HFF-Myc (cell line): ENCODE results near the gene ZNF423.

Experiments used
- DNase-seq: peaks from one replicate; pipeline ENCODE4 v3.0.0-alpha.2; 2011; ENCODE audit warnings: low read depth; ENCODE audit errors: extremely low read depth
- H3K4me3 ChIP-seq: replicated peaks from 2 replicates; pipeline ENCODE4 v1.5.1; 2011; ENCODE audit warnings: low read depth, mild to moderate bottlenecking, control low read depth, low read length
- TF ChIP-seq, protein P1 (sequence below): IDR thresholded peaks from 2 replicates; pipeline ENCODE4 v1.5.1; 2012; ENCODE audit warnings: mild to moderate bottlenecking, low read depth, low read length, control low read depth; ENCODE audit errors: missing control alignments

ZNF423 gene

DNA sequence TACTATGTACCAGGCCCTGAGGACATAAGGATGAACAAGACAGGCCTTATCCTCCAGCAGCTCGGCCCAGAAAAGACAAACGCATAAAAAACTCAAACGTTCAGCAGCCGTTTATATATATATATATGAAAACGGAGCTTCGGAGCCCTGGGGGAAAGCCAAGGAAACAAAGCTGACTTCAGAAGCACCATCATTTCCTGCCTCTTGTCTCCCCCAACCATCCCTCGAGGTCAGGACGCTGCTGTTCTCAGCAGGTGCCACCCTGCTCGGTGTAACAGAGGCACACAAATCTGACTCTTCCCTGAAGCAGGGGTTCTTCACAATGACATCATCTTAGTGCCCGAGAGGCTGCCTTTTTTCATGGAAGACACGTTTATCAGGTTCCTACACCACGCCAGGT lies 146.9 kb downstream of the ZNF423 start:
- H3K4me3 ChIP-seq, result no peak overlapping the region
- TF ChIP-seq, protein P1, sequence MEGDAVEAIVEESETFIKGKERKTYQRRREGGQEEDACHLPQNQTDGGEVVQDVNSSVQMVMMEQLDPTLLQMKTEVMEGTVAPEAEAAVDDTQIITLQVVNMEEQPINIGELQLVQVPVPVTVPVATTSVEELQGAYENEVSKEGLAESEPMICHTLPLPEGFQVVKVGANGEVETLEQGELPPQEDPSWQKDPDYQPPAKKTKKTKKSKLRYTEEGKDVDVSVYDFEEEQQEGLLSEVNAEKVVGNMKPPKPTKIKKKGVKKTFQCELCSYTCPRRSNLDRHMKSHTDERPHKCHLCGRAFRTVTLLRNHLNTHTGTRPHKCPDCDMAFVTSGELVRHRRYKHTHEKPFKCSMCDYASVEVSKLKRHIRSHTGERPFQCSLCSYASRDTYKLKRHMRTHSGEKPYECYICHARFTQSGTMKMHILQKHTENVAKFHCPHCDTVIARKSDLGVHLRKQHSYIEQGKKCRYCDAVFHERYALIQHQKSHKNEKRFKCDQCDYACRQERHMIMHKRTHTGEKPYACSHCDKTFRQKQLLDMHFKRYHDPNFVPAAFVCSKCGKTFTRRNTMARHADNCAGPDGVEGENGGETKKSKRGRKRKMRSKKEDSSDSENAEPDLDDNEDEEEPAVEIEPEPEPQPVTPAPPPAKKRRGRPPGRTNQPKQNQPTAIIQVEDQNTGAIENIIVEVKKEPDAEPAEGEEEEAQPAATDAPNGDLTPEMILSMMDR, result no peak
- no peak for DNase-seq

DNA sequence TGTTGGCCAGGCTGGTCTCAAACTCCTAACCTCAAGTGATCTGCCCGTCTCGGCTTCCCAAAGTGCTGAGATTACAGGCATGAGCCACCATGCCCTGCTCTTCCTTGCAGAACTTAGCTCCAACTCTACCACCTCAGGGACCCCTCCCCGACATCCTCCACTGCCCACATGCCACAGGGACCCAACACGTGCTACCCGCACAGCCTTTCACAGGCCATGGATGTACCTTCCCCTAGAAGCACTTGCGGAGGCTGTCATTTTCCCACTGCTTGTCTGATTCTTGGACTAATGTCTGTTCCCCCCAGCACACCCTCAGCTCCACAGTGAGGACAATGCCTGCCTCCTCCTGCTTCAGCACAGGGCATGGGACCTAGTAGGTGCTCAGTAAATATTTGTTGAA lies 147.4 kb downstream of the ZNF423 start:
- TF ChIP-seq, protein P1, result no peak
- DNase-seq, result no peak
- H3K4me3 ChIP-seq, result no peak overlapping the region

DNA sequence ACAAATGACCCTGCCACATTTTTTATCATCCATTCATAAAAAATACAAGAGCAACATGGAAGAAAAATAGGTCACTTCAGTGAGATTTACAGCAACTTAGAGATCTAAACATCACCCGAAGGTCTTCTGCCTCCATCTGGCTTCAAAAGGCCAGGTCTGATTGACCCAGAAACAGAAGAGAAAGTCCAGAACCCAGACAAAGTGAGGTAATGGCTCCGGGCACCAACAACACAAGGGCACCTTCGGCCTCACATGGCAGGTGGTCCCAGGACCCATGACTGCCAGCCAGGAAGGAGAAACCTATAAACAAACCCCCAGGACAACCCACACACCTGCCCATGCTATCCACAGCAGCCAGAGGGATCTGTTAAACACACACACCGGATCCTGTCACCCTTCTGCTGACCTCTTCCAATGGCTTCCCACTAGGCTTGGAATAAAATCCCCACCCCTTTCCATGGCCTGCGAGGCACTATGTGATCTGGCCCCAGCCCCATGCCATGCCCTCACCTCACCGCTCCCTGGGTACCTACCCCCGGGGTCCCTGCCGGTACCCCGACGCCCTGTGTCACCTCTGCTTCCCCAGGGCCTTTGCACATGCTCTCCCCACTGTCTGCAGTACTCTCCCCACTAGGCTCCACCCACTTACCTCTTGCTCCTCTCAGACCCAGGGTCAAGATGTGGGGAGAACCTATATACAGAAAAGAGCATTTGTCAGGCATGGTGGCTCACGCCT lies 149.1 kb downstream of the ZNF423 start:
- no peak for DNase-seq
- no peak overlapping the region for H3K4me3 ChIP-seq
- TF ChIP-seq, protein P1, result no peak

DNA sequence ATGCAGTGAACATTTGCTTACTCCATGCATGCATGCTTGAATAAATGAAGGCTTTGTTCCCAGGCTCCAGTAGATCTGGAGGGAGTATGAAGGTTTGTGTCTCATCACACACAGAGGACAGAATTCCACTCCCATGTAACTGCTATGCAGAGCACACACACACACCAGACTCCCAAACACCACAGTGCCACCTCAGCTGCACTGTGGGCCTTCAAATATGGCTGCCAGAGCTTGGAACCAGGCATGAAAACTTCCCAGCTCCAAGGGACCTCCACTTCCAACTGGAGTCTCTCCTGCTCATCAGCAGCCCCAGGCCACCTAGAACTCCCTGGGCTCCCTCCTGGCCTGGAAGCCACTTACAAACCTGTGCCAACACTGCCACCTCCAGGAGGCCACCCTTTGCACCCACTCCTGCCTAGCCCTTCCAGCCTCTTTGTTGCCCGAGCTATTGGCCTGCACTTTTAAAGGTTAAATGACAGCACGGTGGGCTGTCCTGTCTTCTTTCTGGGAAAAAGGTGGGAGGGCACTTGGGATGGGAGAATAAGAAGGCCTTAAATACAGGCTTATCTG lies 151.2 kb downstream of the ZNF423 start:
- no peak overlapping the region for H3K4me3 ChIP-seq
- no peak for DNase-seq
- TF ChIP-seq, protein P1, result no peak

DNA sequence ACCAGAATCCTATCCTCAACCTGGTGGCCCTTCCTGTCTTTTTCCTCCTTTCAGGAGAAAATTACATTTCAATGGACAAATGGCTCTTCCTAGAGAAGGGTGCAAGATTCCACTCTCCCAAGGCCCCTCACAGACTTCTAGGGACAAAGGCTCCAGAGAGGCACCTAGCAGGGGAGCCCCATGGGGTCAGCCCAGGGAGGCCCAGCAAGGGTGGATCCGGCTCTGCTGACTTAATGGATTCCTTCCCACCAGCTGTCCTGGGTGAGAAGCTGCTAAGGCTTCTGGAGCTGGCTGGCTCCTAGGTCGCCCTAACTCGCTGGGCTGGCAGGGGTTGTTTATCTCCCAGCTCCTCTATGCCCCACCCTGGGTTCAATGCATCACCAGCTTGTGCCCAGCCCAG lies 152.4 kb downstream of the ZNF423 start:
- TF ChIP-seq, protein P1, result no peak
- DNase-seq, result no peak
- H3K4me3 ChIP-seq, result no peak overlapping the region

DNA sequence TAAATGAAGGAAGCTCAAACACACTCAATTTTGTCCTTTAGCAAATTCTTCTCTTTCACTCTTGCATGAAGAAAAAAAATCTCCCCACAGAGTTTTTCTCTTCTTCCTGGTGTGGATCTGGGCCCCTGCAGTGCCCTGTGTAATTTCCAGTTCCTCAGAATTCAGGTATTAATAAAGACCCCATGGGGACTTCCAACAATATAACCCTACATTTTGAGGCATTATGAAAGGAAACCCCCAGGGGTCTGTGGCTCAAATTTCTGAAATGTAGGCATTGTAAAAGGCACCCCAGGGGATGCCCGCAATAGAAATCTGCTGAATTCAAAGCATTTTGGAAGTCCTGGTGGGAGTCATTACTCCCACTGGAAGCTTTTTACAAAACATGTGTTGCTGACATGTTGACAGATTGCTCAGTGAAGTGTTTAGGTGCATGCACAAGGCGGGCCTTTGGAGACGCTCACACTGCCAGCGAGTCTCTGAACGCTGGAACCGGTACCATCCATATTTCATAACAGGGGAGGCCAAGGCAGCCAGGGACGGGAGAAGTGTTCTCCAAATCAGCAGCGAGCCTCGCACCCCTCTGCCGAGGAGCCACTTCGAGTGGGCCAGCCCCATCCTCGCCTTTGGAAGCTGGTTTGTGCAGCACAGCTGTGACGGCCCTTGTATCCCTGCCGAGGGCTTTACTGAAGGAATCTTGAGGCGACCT lies 154.0 kb downstream of the ZNF423 start:
- H3K4me3 ChIP-seq, result no peak overlapping the region
- no peak for DNase-seq

More for the DNA sequence above, 154.0 kb downstream of the ZNF423 start:
- TF ChIP-seq, protein P1, result no peak
